HEK293 (cell line): ENCODE data around the gene MAP2K6.
A peak's percentile ranks its signal among the peaks of the same experiment; 100 is the strongest.

Experiments
- CTCF ChIA-PET: fragments of 350-600 bp; formaldehyde crosslinking; extraction: SDS; loops from one replicate; lab custom pipeline; 2021; ENCODE audit warnings: antibody characterized with exemption; lab: Yijun Ruan, JAX
- POLR2A ChIA-PET: fragments of 300-600 bp; formaldehyde crosslinking; extraction: SDS; loops from one replicate; lab custom pipeline; 2020; ENCODE audit warnings: antibody characterized with exemption, inconsistent platforms; lab: Yijun Ruan, JAX
- H3K27ac ChIP-seq: fragments of 200-500 bp; sonication (Bioruptor generic); 2 replicates; pipeline ENCODE4 v1.5.1; 2014; ENCODE audit warnings: low read depth, low read length, control low read depth, inconsistent platforms; ENCODE audit errors: extremely low read depth
- H3K36me3 ChIP-seq, 2 experiments: fragments of 200-500 bp in 1 of 2; sonication (Bioruptor generic) in 1 of 2; 1 replicate in 1 of 2; 2 replicates in 1 of 2; pipeline ENCODE4 v1.5.1; 2014 to 2017; ENCODE audit warnings: inconsistent platforms in 2 of 2, low read length in 2 of 2; ENCODE audit not compliant: control insufficient read depth in 2 of 2, insufficient read depth in 1 of 2
- H3K4me1 ChIP-seq: fragments of 200-500 bp; sonication (Bioruptor generic); 2 replicates; pipeline ENCODE4 v1.5.1; 2014; ENCODE audit warnings: mild to moderate bottlenecking, low read length, inconsistent platforms; ENCODE audit not compliant: control insufficient read depth, insufficient read depth
- H3K4me3 ChIP-seq: 2 replicates; pipeline ENCODE4 v1.5.1; 2011; ENCODE audit warnings: low read depth, mild to moderate bottlenecking, control low read depth, low read length, moderate library complexity
- H3K9me3 ChIP-seq: fragments of 200-500 bp; sonication (Bioruptor generic); 2 replicates; pipeline ENCODE4 v1.5.1; 2014; ENCODE audit warnings: low read depth, low read length, inconsistent platforms; ENCODE audit not compliant: control insufficient read depth, insufficient read depth
- HOXA7 ChIP-seq: sonication (generic); formaldehyde crosslinking; IDR thresholded peaks from 2 replicates; pipeline ENCODE4 v1.8.1; 2022; ENCODE audit warnings: missing genetic modification reagents, borderline replicate concordance
- ZBTB48 ChIP-seq: fragments of 450-650 bp; formaldehyde crosslinking; IDR thresholded peaks from 2 replicates; pipeline ENCODE4 v1.5.1; 2016; ENCODE audit warnings: missing biosample characterization, missing genetic modification characterization
- ZBTB6 ChIP-seq: fragments of 450-650 bp; formaldehyde crosslinking; IDR thresholded peaks from 2 replicates; pipeline ENCODE4 v1.5.1; 2017; ENCODE audit warnings: missing biosample characterization, missing genetic modification characterization
- ZFP37 ChIP-seq: fragments of 450-650 bp; formaldehyde crosslinking; IDR thresholded peaks from 2 replicates; pipeline ENCODE4 v1.5.1; 2016; ENCODE audit warnings: missing biosample characterization, missing genetic modification characterization
- ZNF121 ChIP-seq: fragments of 450-650 bp; formaldehyde crosslinking; IDR thresholded peaks from 2 replicates; pipeline ENCODE4 v1.5.1; 2016; ENCODE audit warnings: missing biosample characterization, missing genetic modification characterization
- ZNF155 ChIP-seq: fragments of 450-650 bp; formaldehyde crosslinking; IDR thresholded peaks from 2 replicates; pipeline ENCODE4 v1.5.1; 2016; ENCODE audit warnings: missing biosample characterization, missing genetic modification characterization
- ZNF26 ChIP-seq: fragments of 450-650 bp; formaldehyde crosslinking; IDR thresholded peaks from 2 replicates; pipeline ENCODE4 v1.5.1; 2016; ENCODE audit warnings: missing biosample characterization, missing genetic modification characterization
- ZNF37A ChIP-seq: fragments of 450-650 bp; IDR thresholded peaks from 2 replicates; pipeline ENCODE4 v1.5.1; 2018; ENCODE audit warnings: missing biosample characterization, missing genetic modification characterization
- ZNF501 ChIP-seq: fragments of 450-650 bp; formaldehyde crosslinking; IDR thresholded peaks from 2 replicates; pipeline ENCODE4 v1.5.1; 2016; ENCODE audit warnings: missing biosample characterization, missing genetic modification characterization
- ZNF548 ChIP-seq: fragments of 450-650 bp; formaldehyde crosslinking; IDR thresholded peaks from 2 replicates; pipeline ENCODE4 v1.5.1; 2016; ENCODE audit warnings: missing biosample characterization, missing genetic modification characterization
- ZNF585B ChIP-seq: fragments of 450-650 bp; formaldehyde crosslinking; IDR thresholded peaks from 2 replicates; pipeline ENCODE4 v1.5.1; 2016; ENCODE audit warnings: missing biosample characterization, missing genetic modification characterization
- ZNF596 ChIP-seq: fragments of 450-650 bp; IDR thresholded peaks from 2 replicates; pipeline ENCODE4 v1.5.0; 2018; ENCODE audit warnings: missing biosample characterization, mild to moderate bottlenecking, missing genetic modification characterization, moderate library complexity
- ZNF600 ChIP-seq: fragments of 450-650 bp; formaldehyde crosslinking; IDR thresholded peaks from 2 replicates; pipeline ENCODE4 v1.5.1; 2016; ENCODE audit warnings: missing biosample characterization, missing genetic modification characterization
- ZNF645 ChIP-seq: fragments of 450-650 bp; formaldehyde crosslinking; IDR thresholded peaks from 2 replicates; pipeline ENCODE4; 2016; ENCODE audit warnings: missing biosample characterization, missing genetic modification characterization
- ZNF704 ChIP-seq: fragments of 450-650 bp; formaldehyde crosslinking; IDR thresholded peaks from 2 replicates; pipeline ENCODE4 v1.5.1; 2016; ENCODE audit warnings: missing biosample characterization, missing genetic modification characterization
- ZNF707 ChIP-seq: fragments of 450-650 bp; formaldehyde crosslinking; IDR thresholded peaks from 2 replicates; pipeline ENCODE4 v1.5.1; 2016; ENCODE audit warnings: missing biosample characterization, missing genetic modification characterization
- ZNF837 ChIP-seq: fragments of 450-650 bp; formaldehyde crosslinking; IDR thresholded peaks from 2 replicates; pipeline ENCODE4 v1.5.1; 2016; ENCODE audit warnings: missing biosample characterization, missing genetic modification characterization
- TF ChIP-seq, protein P1 (sequence below): fragments of 450-650 bp; formaldehyde crosslinking; IDR thresholded peaks from 2 replicates; pipeline ENCODE4 v1.5.1; 2016; ENCODE audit warnings: missing biosample characterization, missing genetic modification characterization
- TF ChIP-seq, protein P2 (sequence below): fragments of 450-650 bp; IDR thresholded peaks from 2 replicates; pipeline ENCODE4 v1.5.1; 2018; ENCODE audit warnings: missing biosample characterization, missing genetic modification characterization

MAP2K6 gene

DNA sequence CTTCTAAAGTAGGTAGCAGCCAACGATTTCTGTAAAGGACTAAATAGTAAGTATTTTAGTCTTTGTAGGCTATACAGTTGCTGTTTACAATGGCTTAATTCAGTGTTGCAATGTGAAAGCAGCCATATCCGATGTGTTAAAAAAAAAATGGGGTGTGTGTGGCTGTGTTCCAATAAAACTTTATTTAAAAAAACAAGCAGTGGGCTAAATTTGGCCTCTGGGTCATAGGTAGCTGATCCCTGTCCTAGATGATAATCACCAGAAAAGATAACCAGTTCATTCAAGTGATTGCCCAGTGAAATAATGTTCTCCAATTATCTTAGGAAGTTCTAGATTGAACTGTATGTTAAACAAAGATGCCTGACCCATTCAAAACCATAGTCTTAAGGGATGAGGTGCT lies 124.3 kb downstream of the MAP2K6 start:
- Histone ChIP-seq H3K4me3 (no peak overlapping the region), H3K36me3 (peaks cover 0 to 4% of the 10 kb centered on the region in 2 experiments; a peak in 2 of 3 replicates), H3K9me3 (no peaks in the 10 kb centered on the region), H3K27ac (no peak overlapping the region), H3K4me1 (peaks cover 7% of the 10 kb centered on the region)
- no peak for TF ChIP-seq ZNF837 (tag by site-specific recombination)
- ChIA-PET CTCF (interaction anchor here (6.5 kb wide), 1 partner anchor 13 kb away, joined by 35 read pairs; no protein-coding TSS in a partner anchor), POLR2A (no interaction called here)

DNA sequence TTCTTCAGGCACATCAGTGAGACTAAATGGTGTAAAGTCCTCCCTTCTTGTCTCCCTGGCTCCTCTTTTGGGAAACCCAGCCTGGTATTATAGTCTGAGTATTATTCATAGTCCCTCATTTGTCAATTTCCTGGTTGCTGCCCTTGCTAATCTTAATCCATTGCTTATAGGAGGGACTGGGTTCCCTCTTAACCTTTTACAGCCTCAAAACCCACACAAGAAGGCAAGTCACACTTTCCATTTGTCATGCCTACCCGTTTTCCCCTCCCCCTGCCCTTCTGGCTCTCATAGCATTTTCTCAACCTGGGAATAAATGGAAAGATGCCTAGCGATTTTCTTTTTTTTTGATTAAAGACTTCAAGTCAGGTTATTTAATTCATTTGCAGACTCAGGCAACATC lies 124.8 kb downstream of the MAP2K6 start:
- Histone ChIP-seq H3K36me3 (peaks cover 0 to 4% of the 10 kb centered on the region in 2 experiments; a peak in 2 of 3 replicates), H3K4me1 (peaks cover 7% of the 10 kb centered on the region), H3K4me3 (no peak overlapping the region), H3K9me3 (no peaks in the 10 kb centered on the region), H3K27ac (peak overlapping the region; percentile 27; the same call in 1 of the 2 replicates)
- CTCF ChIA-PET = interaction anchor here (6.5 kb wide), 1 partner anchor 13 kb away, joined by 35 read pairs; no protein-coding TSS in a partner anchor
- POLR2A ChIA-PET = no interaction called here
- TF ChIP-seq ZNF596 (tag by site-specific recombination) (no peak), ZNF26 (tag by site-specific recombination) (no peak), ZNF121 (tag by site-specific recombination) (no peak), HOXA7 (CRISPR knock-in tag) (no peak), ZNF704 (tag by site-specific recombination) (no peak), ZNF37A (tag by site-specific recombination) (no peak), ZNF600 (tag by site-specific recombination) (no peak), ZBTB6 (tag by site-specific recombination) (no peak), ZNF645 (tag by site-specific recombination) (no peak), ZNF707 (no peak)
- TF ChIP-seq, protein P1, sequence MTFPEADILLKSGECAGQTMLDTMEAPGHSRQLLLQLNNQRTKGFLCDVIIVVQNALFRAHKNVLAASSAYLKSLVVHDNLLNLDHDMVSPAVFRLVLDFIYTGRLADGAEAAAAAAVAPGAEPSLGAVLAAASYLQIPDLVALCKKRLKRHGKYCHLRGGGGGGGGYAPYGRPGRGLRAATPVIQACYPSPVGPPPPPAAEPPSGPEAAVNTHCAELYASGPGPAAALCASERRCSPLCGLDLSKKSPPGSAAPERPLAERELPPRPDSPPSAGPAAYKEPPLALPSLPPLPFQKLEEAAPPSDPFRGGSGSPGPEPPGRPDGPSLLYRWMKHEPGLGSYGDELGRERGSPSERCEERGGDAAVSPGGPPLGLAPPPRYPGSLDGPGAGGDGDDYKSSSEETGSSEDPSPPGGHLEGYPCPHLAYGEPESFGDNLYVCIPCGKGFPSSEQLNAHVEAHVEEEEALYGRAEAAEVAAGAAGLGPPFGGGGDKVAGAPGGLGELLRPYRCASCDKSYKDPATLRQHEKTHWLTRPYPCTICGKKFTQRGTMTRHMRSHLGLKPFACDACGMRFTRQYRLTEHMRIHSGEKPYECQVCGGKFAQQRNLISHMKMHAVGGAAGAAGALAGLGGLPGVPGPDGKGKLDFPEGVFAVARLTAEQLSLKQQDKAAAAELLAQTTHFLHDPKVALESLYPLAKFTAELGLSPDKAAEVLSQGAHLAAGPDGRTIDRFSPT = no peak

DNA sequence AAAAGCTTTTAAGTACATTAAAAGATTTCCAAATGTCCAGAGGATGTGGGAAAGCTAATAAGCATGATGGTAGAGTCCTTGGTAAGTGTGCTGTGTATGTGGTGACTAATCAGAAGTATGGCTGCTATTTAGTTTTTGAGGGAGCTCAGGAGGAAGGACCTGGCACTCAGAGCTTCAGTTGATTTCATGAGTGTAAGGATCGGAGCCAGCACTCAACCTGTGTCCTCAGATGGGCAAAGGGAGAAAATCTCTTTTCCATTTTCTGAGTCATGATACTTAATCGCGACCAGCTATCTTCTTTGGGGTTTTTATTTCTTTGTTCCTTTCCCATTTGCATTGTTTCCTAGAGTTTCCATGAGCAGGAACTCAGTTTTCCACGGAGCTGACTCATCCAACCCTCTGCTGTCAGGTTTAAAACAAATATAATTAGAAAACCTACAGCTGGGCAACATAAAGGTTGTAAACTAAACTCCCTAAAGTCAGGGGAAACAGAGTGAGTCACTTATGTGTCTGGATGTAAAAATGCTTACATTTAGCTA lies 125.4 kb downstream of the MAP2K6 start:
- ChIA-PET CTCF (interaction anchor here (0.7 to 6.5 kb wide), 5 partner anchors 11 to 1083 kb away, joined by 3 to 35 read pairs (median 4); no protein-coding TSS in a partner anchor), POLR2A (no interaction called here)
- Histone ChIP-seq H3K4me3 (no peak overlapping the region), H3K36me3 (peaks cover 0 to 4% of the 10 kb centered on the region in 2 experiments; a peak in 2 of 3 replicates), H3K27ac (peak overlapping the region; percentile 27), H3K9me3 (no peaks in the 10 kb centered on the region), H3K4me1 (peaks cover 7% of the 10 kb centered on the region)
- TF ChIP-seq HOXA7 (CRISPR knock-in tag) = no peak
- TF ChIP-seq, protein P2, sequence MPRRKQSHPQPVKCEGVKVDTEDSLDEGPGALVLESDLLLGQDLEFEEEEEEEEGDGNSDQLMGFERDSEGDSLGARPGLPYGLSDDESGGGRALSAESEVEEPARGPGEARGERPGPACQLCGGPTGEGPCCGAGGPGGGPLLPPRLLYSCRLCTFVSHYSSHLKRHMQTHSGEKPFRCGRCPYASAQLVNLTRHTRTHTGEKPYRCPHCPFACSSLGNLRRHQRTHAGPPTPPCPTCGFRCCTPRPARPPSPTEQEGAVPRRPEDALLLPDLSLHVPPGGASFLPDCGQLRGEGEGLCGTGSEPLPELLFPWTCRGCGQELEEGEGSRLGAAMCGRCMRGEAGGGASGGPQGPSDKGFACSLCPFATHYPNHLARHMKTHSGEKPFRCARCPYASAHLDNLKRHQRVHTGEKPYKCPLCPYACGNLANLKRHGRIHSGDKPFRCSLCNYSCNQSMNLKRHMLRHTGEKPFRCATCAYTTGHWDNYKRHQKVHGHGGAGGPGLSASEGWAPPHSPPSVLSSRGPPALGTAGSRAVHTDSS (tag by site-specific recombination) = no peak
- no peak for TF ChIP-seq ZNF155 (tag by site-specific recombination)
- TF ChIP-seq ZNF26 (tag by site-specific recombination) = no peak
- no peak for TF ChIP-seq ZNF548
- TF ChIP-seq ZBTB48 = no peak
- no peak for TF ChIP-seq ZNF501 (tag by site-specific recombination)
- peak; percentile 22; the same call in 1 of the 2 replicates for TF ChIP-seq ZFP37
- no peak for TF ChIP-seq ZNF585B (tag by site-specific recombination)
